IPS-15b (cell line): ENCODE data around the gene SHD.

Experiments used
- H3K27me3 ChIP-seq: one replicate; pipeline ENCODE4 v1.6.1; 2013; ENCODE audit warnings: low read length; ENCODE audit not compliant: control insufficient read depth, insufficient read depth
- H3K36me3 ChIP-seq: one replicate; pipeline ENCODE4 v1.6.1; 2013; ENCODE audit warnings: low read length; ENCODE audit not compliant: control insufficient read depth, insufficient read depth
- H3K4me1 ChIP-seq: one replicate; pipeline ENCODE4 v1.6.1; 2013; ENCODE audit warnings: mild to moderate bottlenecking, low read length; ENCODE audit not compliant: control insufficient read depth, insufficient read depth
- H3K4me3 ChIP-seq: one replicate; pipeline ENCODE4 v1.5.1; 2013; ENCODE audit warnings: low read depth, low read length
- H3K9ac ChIP-seq: one replicate; pipeline ENCODE4 v1.6.1; 2013; ENCODE audit warnings: low read depth, mild to moderate bottlenecking, low read length
- H3K9me3 ChIP-seq: one replicate; pipeline ENCODE4 v1.6.1; 2013; ENCODE audit warnings: mild to moderate bottlenecking, low read length; ENCODE audit not compliant: control insufficient read depth, insufficient read depth

The SHD gene

GRCh38 chr19:4338441-4339355 lies 59.6 kb downstream of the SHD start, which contains the start of gene STAP2:
Gene STAP2 (minus strand): TSS chr19:4338827. CDS start chr19:4338753, 74 bp downstream.
- Histone ChIP-seq H3K9me3 (no peaks in the 10 kb centered on the region), H3K36me3 (peaks cover 8% of the 10 kb centered on the region), H3K4me1 (peaks cover 5% of the 10 kb centered on the region), H3K27me3 (no peaks in the 10 kb centered on the region), H3K9ac (no peak within 1 kb of the TSS), H3K4me3 (peak within 1 kb of the TSS; percentile 33)
